Suprapubic skin (tissue), 3 donors: Measurements from ENCODE around the gene CAMTA1.

ENCODE experiments used
- EP300 ChIP-seq: sonication (generic); formaldehyde crosslinking; IDR thresholded peaks from one replicate; pipeline ENCODE4 v1.6.1; 2017; ENCODE audit warnings: antibody characterized with exemption
- POLR2A ChIP-seq, 2 donors: fragments of 450-650 bp; IDR thresholded peaks; one replicate each; pipeline ENCODE4 v1.6.1; 2017; ENCODE audit warnings: antibody characterized with exemption in 2 of 2, mild to moderate bottlenecking in 2 of 2, moderate library complexity in 2 of 2
- TF ChIP-seq, protein P1 (sequence below), 2 donors: fragments of 200-600 bp in 1 of 2; fragments of 450-650 bp in 1 of 2; sonication (generic) in 1 of 2; IDR thresholded peaks; one replicate each; pipeline ENCODE4 v1.5.1; 2016 to 2019; ENCODE audit warnings: antibody characterized with exemption in 2 of 2, mild to moderate bottlenecking in 1 of 2, moderate library complexity in 1 of 2

DNA sequence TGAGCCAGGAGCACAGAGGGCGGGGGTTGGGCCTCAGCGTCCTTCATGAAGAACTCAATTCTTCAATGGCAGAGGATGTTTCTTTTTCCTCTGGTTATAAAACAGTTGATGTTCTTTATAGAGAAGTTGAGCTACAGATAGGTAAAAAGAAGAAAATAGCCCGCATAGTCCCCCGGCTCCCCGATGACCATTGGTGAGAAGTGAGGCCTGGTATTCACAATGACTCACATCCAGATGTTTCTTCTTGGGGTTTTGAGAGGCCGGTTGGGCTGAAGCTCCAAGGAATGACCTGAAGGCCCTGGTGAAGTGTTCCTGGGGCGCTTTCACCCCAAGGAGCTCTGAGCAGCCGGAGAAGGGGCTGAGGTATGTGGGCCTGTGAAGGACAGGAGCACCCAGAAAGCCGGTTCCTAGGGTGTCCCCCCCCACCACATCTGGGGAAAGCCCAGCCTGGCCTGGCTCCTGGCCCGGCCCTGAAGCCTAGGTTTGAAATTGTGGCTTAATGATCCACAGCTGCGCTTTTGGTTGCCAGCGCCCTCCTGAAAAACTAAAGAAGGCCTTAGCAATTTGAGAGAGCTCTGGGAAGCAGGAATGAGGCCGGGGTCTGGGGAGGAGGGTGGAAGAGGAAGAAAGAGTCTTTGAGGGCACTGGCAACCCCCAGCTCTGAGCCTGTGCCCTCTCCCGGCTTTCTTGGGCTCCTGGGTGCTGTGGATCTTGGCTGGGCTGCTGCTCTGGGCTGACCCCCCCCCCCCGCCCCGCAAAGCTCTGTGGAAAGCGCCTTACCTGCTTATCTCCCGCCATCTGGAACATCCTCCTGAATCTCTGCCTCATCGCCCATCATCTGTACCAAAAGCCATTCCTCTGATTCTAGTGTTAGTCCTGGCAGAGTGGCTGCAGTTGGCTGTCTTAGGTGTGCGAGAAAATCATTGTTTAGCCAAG lies 444.7 kb downstream of the CAMTA1 start:
- TF ChIP-seq, protein P1, sequence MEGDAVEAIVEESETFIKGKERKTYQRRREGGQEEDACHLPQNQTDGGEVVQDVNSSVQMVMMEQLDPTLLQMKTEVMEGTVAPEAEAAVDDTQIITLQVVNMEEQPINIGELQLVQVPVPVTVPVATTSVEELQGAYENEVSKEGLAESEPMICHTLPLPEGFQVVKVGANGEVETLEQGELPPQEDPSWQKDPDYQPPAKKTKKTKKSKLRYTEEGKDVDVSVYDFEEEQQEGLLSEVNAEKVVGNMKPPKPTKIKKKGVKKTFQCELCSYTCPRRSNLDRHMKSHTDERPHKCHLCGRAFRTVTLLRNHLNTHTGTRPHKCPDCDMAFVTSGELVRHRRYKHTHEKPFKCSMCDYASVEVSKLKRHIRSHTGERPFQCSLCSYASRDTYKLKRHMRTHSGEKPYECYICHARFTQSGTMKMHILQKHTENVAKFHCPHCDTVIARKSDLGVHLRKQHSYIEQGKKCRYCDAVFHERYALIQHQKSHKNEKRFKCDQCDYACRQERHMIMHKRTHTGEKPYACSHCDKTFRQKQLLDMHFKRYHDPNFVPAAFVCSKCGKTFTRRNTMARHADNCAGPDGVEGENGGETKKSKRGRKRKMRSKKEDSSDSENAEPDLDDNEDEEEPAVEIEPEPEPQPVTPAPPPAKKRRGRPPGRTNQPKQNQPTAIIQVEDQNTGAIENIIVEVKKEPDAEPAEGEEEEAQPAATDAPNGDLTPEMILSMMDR (IDR thresholded peaks at IDR 0.05) = no peak
- TF ChIP-seq POLR2A (IDR thresholded peaks at IDR 0.05) (no peak), EP300 (no peak)
